DMS53 treated with DMSO at 0.1 percent for 48 hours (cell line): ENCODE measurements around the gene DPY19L3.
"Not testable (repeated sequence)": the region's sequence is repeated elsewhere in the genome, so short reads cannot be mapped to it uniquely, and the experiment has no call there.

Experiments
- DNase-seq: peaks from one replicate; lab custom pipeline; 2025; ENCODE audit not compliant: unreplicated experiment; lab: John Stamatoyannopoulos, UW

Gene DPY19L3

DNA sequence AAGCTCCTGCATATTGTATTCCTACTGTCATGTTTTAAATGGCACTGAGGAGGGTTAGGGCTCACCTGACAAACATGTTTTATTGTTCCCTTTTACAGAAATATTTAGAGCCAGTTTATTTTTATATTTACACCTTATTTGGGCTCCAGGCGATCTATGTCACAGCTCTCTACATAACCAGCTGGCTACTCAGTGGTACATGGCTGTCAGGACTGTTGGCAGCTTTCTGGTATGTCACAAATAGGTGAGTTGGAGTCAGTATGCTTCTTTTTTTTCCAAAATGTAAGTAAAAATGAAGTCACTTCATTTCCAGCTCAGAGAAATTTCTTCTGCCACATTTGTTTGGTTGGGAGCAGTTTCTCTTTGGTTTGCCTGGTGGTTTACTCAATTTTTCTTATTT lies 31.5 kb downstream of the DPY19L3 start:
- no peak for DNase-seq

GRCh38 chr19:32438751-32439150 lies 33.2 kb downstream of the DPY19L3 start:
- DNase-seq = no peak

DNA sequence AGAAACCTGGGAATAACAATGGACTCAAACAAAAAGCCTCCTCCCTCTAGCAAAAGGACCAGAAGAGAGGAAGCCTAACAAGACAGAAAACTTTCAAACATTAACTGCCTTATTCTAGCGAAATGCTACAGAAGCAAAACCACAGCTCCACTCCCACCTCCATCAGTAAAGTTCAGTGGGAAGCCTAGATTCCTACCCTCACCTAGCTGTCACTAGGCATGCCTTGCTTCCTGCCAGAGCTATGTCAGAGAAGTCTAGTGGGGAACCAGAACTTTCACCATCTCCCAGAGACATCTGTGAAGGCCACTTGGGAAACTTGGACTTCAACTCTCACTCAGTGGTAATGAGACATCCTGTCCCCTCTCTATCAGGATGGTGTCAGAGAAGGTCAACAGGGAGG lies 37.1 kb downstream of the DPY19L3 start:
- no peak for DNase-seq

GRCh38 chr19:32447534-32447933 lies 42.0 kb downstream of the DPY19L3 start:
- not testable (repeated sequence) for DNase-seq

DNA sequence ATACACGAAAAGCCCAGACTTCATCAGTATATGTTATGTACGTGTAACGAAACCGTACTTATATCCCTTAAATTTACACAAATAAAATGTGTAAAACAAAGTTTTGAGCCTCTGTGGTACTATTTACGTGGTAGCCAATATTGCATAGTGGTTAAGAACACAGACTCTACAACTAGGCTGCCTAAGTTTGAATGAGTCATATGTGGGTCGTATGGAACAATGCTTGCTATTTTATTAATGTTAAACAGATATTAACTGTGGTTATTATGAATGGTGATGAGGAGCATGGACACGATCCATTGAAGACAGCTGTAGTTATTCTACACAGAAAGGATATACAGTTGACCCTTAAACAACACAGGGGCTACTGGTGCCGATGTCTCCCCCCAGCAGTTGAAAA lies 42.5 kb downstream of the DPY19L3 start:
- no peak for DNase-seq

DNA sequence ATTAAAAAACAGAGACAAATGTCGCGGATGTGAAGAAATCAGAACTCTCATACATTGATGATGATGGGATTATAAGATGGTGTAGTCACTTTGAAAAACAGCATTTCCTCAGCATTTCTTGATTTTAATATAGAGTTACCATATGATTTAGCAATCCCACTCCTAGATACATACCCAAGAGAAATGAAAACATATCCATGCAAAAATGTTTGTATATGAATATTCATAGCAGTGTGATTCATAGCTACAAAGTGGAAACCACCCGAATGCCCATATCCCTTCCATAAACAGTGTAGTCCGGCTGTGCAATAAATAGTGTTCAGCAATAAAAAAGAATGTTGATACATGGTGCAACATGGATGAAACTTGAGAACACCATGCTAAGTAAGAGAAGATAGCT lies 44.6 kb downstream of the DPY19L3 start:
- no peak for DNase-seq

- DNase-seq = no peak
Observed at GRCh38 chr19:32453736-32454135, 48.2 kb downstream of the DPY19L3 start.

GRCh38 chr19:32456406-32456805 lies 50.8 kb downstream of the DPY19L3 start:
- DNase-seq = no peak

DNA sequence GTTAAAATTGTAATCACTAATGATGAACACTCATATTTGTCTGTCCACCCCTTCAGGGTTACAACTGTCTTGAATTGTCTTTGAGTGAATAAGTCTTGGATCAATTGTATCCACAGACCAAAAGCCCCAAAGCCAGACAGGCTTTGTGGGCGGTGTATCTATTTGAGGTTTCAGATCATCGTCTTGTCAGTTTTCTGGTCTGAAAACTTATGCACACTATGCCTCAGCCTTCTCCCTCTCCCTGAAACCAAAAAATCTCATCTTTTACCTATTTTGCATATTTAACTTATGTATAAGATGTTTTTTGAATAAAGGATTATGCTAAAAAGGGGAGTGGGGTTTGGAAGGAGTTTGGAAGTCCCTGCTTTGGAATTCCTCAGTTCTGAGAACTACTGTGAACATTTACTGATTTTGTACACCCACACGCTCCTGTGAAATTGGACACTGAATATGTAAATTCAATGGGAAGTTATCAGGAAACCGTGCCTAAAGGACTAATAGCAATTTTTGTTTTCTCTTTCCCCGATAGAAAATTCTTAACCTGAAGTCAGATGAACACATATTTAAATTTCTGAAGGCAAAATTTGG lies 52.1 kb downstream of the DPY19L3 start:
- no peak for DNase-seq

DNA sequence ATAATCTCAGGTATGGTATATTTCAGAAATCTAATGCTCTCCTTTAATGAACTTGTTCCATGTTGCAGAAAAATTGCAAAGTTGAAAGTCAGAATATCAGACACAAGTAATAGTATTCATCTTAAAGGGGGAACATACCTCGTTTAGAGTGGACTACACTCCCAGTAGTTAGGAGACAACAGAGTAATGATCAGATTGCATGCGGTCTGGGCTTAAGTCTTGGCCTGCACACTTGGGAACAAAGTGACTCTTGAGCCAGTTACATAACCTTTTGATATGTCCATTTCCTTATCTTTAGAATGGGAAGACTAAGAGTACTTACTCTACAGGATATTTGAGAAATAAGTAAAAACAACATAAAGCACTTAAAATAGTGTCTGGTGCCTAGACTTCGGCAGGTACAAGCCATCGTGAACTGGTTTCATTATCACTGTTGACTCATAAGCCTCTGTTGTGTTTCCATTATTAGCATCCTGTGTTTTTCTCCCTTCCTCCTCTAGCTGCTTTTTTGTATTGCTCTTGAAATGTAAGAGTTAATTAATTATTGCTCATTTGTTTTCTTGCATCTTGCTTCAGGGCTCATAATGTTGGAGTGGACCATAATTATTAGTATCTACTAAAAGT lies 53.0 kb downstream of the DPY19L3 start:
- DNase-seq = no peak

GRCh38 chr19:32459204-32459865 lies 53.8 kb downstream of the DPY19L3 start:
- DNase-seq = no peak

DNA sequence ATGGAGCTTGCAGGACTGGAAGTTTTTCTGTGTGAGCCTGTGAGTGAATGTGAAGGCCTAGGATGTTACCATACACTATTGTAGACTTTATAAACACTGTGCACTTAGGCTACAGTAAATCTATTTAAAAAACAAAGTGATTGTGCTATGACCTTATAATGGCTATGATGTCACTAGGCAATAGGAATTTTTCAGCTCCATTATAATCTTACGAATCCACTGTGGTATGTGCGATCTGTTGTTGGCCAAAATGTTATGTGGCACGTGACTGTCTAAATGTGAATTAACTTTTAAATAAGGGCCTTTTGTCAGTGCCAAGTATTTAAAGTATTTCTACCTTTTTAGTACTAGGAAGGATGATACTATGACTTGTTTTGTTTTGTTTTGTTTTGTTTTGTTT lies 54.9 kb downstream of the DPY19L3 start:
- no peak for DNase-seq

DNA sequence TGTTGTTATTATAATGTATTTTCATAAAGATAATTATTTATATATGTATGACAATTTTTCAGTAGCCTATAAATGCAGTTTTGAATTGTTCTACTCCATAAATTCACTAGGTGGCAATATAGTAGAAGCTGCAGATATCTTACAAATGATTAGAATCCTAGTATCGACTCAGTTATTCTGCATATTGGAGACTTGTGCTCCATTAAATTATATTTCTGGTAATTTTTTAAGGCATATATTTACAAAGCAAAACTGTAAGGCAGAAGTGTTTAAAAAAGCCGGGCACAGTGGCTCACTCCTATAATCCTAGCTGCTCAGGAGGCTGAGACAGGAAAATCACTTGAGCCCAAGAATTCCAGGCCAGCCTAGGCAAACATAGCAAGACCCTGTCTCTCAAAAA lies 58.7 kb downstream of the DPY19L3 start:
- DNase-seq = no peak

- DNase-seq = no peak
Observed at GRCh38 chr19:32465176-32465575, 59.6 kb downstream of the DPY19L3 start.

DNA sequence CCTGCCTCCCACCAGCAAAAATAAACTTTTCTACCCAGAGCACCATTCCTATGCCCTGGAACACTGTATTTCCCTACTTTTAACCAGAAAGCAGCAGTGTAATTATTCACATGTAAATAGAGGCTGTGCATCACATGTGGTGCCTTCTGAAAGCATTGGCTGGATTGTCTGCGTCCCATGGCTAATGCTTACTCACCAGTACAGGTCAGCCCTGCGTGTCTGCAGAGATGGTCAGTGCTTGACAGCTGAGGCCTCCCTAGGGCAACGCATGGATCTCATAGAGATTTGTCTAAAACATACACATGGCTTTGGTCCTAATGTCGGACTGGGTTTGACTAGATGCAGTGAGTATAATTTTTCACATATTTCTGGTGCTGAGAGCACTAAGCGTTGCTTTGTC lies 64.2 kb downstream of the DPY19L3 start:
- no peak for DNase-seq

DNA sequence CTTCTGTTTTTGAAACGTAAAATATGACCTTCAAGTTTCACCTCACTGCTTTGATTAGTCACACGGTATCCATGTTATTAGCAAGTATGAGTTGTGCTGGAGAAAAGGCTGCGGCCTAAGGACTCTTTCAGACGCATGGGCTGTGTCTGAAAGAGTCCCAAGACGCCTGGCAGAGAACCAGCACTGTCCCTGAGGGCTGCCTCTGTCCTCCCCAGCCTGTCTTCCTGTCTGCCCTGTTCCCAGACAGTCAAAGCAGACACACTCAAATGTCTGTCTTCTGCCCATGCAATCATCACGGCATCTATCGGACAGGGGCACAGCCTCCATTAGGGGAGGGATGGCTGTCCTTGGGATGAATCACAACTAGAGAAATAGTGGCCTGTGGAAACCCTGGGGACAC lies 65.5 kb downstream of the DPY19L3 start:
- no peak for DNase-seq

DNA sequence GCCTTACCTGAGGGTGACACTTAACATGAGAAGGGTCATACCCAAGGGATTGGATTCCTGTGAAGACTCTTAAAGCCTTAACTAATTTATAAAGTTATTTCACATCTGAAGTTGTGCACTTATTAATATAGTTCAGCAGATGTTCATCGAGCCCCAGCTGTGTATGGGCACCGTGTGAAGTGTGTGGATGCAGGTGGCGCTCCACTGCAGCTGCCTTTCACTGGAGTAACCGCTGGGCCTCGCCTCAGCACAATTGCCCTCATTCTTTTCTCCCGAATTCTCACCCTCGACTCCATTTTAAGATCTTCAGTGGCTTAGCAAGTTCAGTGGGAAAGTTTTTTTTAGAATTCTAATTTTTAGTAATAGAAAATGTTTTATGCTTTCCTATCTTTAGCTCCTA lies 66.2 kb downstream of the DPY19L3 start:
- DNase-seq = no peak

DNA sequence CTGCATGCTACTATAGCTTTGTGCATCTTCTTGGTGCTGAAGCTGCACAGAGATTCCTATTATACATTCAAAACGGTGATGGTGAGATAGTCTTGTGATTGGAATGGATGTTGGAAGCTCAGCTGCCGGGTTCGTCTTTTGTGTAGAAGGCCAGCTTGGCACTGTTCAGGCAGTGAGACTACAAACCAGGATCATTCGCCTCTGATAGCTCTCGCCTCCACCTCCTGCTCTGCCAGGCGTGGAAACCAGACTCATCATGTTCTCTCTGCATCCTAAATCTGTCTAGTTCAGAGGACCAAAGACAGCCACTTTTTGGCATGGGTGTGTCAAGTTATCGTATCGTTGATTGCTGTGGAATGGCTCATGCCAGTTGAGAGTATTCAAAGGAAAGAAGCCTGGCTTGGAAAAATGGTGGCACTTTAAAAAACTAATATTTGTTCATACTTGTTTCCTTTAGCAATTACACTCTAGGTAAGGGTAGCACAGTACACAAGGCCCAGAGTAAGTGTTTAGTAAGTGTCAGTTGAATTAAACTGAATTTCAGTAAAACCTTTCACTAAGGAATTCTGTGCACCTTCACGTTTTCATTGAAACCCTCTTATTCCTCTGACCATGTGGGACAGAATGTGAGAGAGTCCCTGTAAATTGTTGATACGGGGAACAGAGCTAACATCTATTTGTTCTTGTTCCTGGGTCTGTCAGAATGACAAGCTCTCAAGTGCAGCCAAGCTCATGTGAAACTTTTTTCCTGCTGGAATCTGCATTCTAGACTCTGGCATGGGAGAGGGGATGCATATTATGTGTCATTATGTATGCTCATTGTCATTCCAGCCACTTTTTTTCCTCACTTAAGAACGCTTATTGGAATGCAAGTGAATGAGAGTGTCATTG lies 69.8 kb downstream of the DPY19L3 start:
- DNase-seq = no peak

GRCh38 chr19:32476032-32476350 lies 70.4 kb downstream of the DPY19L3 start:
- no peak for DNase-seq

DNA sequence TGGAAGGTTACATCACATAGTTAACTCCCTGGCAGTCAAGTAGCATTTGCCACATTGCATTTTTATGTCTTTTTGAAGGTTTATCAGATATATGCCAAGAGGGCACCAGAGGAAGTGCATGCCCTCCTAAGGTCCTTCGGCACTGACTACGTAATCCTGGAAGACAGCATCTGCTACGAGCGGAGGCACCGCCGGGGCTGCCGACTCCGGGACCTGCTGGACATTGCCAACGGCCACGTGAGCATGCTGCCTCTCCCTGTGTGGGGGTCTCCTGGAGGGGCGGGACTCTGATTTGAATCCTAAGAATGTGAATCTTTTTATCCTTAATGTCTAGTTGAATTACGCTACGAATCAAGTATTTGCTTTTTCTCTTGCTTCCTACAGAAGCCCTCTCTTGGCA lies 74.8 kb downstream of the DPY19L3 start:
- no peak for DNase-seq

- no peak for DNase-seq
Observed at GRCh38 chr19:32483574-32483973, 78.0 kb downstream of the DPY19L3 start.

DNA sequence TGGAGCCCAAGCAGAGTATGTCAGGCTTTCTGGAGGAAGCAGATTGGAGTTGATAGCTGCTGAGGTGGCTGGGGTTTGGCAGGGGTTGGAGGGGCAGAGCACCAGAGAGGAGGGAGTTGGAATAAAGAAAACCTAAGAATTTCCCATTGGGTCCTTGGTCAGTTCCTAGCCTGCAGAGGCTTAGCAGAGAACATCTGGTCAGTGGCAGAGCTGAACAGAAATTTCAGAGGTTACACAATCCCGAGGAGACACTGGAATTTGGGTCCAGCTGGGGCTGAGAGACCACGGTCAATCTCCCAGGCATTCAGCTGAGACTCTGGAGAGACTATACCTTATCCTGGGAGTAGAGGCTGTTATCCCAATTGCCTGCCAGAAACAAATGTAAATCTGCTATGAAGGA lies 84.4 kb downstream of the DPY19L3 start:
- DNase-seq = no peak
